Muscle layer of colon (tissue), 2 donors: ENCODE data around the gene AUTS2.

Experiments
- H3K27ac ChIP-seq: one replicate; pipeline ENCODE4 v1.7.0; 2013; ENCODE audit warnings: low read depth, mild to moderate bottlenecking, low read length, moderate library complexity
- H3K27me3 ChIP-seq, 2 donors: one replicate each; pipeline ENCODE4 v1.7.0; 2013; ENCODE audit warnings: low read length in 2 of 2, mild to moderate bottlenecking in 2 of 2; ENCODE audit not compliant: insufficient read depth in 2 of 2, control insufficient read depth in 1 of 2
- H3K36me3 ChIP-seq: one replicate; pipeline ENCODE4 v1.7.0; 2013; ENCODE audit warnings: mild to moderate bottlenecking, low read length; ENCODE audit not compliant: insufficient read depth
- H3K4me1 ChIP-seq: one replicate; pipeline ENCODE4 v1.7.0; 2013; ENCODE audit warnings: mild to moderate bottlenecking, low read length; ENCODE audit not compliant: insufficient read depth
- H3K4me3 ChIP-seq, 2 donors: one replicate each; pipeline ENCODE4 v1.7.0; 2013; ENCODE audit warnings: low read length in 2 of 2, low read depth in 1 of 2, mild to moderate bottlenecking in 1 of 2, moderate library complexity in 1 of 2
- H3K9ac ChIP-seq: one replicate; pipeline ENCODE4 v1.7.0; 2013; ENCODE audit warnings: low read length
- H3K9me3 ChIP-seq: one replicate; pipeline ENCODE4 v1.7.0; 2013; ENCODE audit warnings: mild to moderate bottlenecking, low read length
- donor health status: abdominal sarcoma.
- donor health status: Adenocarcinoma of cecum.

AUTS2 gene

DNA sequence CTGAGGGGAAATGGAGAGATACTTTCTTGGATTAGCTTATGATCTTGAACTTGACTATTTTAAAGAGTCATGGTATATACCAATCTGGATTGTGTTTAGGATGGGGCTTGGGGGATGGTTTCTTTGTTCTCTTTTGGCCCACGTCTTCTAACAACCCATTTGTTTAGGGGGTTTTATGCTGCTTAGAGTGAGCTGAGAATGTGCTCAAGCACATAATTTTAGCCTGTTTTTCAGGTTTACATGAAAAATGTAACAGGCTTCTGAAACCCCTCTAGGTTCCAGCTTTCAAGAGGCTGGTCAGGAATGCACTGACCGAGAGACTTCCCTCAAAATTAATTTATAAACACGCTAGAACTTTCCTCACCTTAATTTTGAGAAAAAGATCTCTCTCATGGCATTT is 94.3 kb downstream of the AUTS2 start:
- Histone ChIP-seq H3K36me3 (no peaks in the 10 kb centered on the region), H3K4me3 (no peak overlapping the region), H3K27ac (no peak overlapping the region), H3K4me1 (peaks cover 12% of the 10 kb centered on the region), H3K27me3 (no peaks in the 10 kb centered on the region), H3K9ac (no peak overlapping the region), H3K9me3 (no peaks in the 10 kb centered on the region)

DNA sequence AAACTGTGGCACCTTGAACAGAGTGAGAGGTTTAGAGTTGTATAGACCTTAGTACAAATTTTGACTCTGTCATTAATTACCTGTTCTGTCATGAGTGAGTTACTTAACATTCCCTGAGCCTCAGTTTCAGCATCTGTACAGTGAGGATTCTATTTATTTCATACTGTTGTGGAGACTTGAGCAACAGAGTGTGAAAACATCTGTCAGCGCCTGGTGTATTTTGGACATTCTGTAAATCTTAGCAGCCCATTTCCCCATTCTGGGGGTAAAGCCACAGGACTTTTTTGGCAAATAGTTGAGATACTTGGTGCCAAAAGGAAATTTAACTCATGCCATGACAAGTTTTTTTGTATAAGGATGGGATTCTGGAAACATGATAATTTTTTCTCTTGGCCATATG is 94.8 kb downstream of the AUTS2 start:
- Histone ChIP-seq H3K4me1 (peaks cover 10% of the 10 kb centered on the region), H3K4me3 (no peak overlapping the region), H3K9ac (no peak overlapping the region), H3K27ac (no peak overlapping the region), H3K36me3 (no peaks in the 10 kb centered on the region), H3K27me3 (no peaks in the 10 kb centered on the region), H3K9me3 (no peaks in the 10 kb centered on the region)

DNA sequence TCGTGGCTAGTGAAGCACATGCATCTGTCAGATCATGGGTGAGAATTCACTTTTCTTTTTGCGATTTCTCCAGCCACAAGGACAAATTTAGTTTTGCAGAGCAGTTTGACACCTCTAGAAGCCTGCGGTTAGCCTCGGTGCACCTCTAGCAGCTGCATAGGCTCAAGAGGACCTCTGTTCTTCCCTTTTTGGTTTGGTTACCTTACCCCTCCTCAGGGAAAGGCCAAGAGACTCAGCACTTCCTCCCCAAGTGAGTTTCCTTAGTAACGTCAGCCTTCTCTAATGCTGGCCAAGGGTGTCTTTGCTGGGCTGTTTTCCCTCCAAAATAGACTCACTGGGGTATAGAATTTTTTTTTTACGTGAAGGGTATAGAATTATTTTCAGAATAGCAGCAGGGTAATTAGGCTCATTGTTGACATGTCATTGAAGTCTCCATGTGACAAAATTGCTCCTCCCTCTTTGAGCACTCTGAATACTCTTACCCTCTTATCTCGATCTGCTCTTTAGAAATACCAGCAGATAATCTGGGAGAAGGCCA is 97.8 kb downstream of the AUTS2 start:
- H3K27me3 ChIP-seq = no peaks in the 10 kb centered on the region
- no peak overlapping the region for H3K27ac ChIP-seq

DNA sequence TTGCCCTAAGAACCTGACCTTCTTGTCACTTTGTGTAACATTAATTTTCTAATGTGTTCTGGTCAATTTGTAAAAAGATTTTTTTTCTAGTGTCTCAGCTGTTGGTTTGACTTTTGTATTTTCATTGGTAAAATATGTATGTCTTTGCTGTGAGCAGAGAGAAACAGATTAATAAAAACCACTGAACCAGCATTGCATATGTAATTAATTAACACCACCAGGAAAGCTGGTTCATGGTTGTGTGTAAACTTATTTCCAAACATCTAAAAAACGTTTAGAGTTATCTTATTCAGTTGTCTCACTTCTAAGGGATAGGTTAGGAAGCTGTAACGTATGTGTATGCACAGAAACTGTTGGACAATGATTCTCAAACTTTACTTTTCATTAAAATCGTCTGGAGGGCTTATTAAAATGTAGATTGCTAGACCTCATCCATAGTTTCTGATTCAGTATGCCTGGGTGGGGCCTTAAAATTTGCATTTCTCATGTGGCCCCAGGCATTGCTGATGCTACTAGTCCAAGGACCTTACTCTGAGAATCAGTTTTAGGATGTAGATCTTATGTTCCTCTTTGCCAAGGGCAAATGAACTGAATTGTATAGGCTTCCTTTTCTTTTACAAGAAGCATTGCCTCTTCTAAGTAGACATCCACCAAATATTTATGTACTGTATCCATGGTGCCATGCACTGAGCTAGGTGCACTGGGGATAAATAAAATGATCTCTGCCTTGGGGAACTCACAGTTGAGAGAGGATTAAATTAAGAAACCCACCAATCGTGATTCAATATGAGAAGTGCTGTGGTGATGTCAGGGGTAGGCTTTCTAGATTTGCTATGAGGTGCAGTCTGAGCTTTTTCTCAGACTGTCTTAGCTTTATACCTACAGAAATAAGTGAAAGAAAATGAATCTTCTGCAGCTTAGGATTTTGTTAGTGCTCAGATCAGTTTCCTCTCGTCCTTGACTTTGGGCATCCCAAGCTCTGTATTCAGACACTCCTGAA is 98.7 kb downstream of the AUTS2 start:
- Histone ChIP-seq H3K4me3 (no peak overlapping the region), H3K36me3 (no peaks in the 10 kb centered on the region), H3K9me3 (no peaks in the 10 kb centered on the region), H3K4me1 (peaks cover 9% of the 10 kb centered on the region), H3K9ac (no peak overlapping the region), H3K27ac (no peak overlapping the region), H3K27me3 (no peaks in the 10 kb centered on the region)

More for the DNA sequence above, 97.8 kb downstream of the AUTS2 start:
- H3K4me3 ChIP-seq = no peak overlapping the region
- no peaks in the 10 kb centered on the region for H3K9me3 ChIP-seq
- peaks cover 9% of the 10 kb centered on the region for H3K4me1 ChIP-seq
- no peak overlapping the region for H3K9ac ChIP-seq
- H3K36me3 ChIP-seq = no peaks in the 10 kb centered on the region

DNA sequence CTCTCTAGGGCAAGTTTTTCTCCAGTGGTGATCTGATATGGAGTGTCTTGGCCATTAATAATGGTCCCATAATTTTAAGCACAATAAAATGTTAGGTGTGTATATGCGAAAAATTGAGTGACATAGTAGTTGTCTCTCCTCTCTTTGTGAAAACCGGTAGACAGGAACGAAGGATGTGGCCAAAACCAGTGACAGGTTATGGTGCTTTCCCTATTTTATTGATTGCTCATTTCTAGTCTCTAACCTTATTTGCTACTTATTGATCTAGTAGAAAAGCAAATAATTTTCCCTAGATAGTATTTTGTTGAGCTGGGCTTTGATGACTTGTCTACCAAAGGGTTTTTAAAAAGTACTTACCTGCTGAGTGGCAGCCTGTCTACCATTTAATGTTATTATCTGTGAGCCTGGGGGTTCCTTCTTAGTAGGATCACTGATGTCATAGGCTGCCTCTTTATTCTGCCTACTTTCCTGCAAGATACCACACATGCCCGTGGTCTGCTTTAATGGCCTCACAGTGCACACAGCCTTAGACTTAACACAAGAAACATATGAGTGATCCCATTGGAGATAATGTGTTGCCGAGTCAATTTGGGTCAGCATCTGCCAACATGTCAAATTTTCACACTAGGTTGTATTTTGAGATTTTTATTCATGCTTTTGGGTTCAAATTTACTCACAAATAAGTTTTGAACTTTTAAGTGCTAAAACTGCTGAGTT is 100.0 kb downstream of the AUTS2 start:
- Histone ChIP-seq H3K4me3 (no peak overlapping the region), H3K36me3 (no peaks in the 10 kb centered on the region), H3K27ac (no peak overlapping the region), H3K4me1 (peaks cover 21% of the 10 kb centered on the region), H3K27me3 (no peaks in the 10 kb centered on the region), H3K9ac (no peak overlapping the region), H3K9me3 (no peaks in the 10 kb centered on the region)

DNA sequence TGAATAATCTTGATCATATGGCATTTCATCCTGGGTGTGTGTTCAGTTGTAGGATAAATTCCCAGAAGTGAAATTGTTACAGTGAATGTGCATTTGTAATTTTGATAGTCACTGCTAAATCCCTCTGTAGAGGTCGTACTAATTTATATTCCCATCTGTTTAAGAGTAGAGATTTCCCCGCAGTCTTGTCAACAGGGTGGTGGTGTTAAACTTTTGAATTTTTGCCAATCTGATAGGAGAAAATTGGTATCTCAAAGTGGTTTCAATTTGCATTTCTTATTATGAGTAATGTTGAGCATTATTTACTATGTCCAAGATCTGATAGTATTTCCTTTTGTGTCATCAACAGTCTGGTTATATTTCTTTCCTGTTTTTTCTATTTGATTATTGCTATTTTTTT is 101.7 kb downstream of the AUTS2 start:
- Histone ChIP-seq H3K9ac (no peak overlapping the region), H3K36me3 (no peaks in the 10 kb centered on the region), H3K27me3 (no peaks in the 10 kb centered on the region), H3K9me3 (no peaks in the 10 kb centered on the region), H3K4me3 (no peak overlapping the region), H3K27ac (no peak overlapping the region), H3K4me1 (peaks cover 29% of the 10 kb centered on the region)

DNA sequence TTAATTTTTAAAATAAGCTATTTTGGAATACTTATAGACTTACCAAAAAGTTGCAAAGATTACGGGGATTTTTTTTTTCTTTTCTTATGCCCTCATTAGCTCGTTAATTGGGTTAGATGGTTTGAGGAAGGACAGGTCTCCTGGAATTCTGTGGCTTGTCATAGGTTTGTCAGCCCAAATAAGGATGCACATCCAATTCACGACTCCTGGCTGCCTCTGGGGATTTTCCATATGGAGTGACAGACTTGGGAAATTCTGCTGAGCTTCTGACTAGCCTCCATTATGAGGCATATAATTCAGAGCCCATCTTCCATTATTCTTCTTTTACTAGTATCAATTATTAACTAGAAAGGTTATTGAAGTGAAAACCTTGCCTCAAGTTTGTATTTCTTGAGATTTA is 102.1 kb downstream of the AUTS2 start:
- no peaks in the 10 kb centered on the region for H3K9me3 ChIP-seq
- no peaks in the 10 kb centered on the region for H3K36me3 ChIP-seq
- no peak overlapping the region for H3K9ac ChIP-seq
- H3K27ac ChIP-seq = no peak overlapping the region
- no peak overlapping the region for H3K4me3 ChIP-seq
- H3K4me1 ChIP-seq = peaks cover 29% of the 10 kb centered on the region
- no peaks in the 10 kb centered on the region for H3K27me3 ChIP-seq

DNA sequence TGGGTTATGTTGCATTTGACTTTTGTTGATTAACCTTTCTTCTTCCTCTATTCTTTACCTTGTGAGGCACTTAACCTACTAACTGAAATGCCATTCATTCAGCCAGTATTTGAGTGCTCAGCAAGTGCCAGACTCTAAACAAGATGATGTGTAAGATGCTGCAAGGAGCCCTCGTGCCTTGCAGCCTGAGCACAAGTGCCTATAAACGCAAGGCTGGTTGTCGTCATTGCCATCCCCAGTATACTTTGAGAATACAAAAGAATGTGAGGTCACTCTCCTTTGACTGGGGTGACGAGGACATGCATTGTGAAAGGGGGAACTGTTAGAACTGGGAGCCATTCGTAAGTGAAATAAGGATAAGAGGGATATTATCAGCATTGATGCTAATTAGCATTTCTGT is 103.0 kb downstream of the AUTS2 start:
- no peak overlapping the region for H3K27ac ChIP-seq
- H3K4me3 ChIP-seq = no peak overlapping the region
- no peaks in the 10 kb centered on the region for H3K9me3 ChIP-seq
- H3K9ac ChIP-seq = no peak overlapping the region
- no peaks in the 10 kb centered on the region for H3K36me3 ChIP-seq
- no peaks in the 10 kb centered on the region for H3K27me3 ChIP-seq
- H3K4me1 ChIP-seq = peaks cover 29% of the 10 kb centered on the region

DNA sequence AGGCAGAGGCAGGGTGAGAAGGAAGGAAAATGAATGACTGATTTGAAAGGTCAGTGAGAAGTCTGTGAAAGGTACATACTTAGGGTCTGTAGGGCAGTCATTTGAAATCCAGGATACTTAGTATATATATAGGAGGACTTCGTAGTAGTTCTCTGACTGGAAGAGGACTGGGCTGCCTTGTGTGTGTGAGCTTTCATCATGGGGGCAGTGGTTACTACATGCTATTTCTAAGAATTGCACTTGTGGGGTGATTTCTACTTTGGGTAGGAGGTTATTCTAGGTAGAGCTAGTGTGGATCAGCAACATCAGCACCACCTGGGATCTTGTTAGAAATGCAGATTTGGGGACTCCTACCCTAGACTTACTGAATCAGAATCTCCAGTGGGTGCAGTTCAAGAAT is 104.1 kb downstream of the AUTS2 start:
- no peaks in the 10 kb centered on the region for H3K27me3 ChIP-seq
- H3K4me3 ChIP-seq = no peak overlapping the region
- H3K27ac ChIP-seq = no peak overlapping the region
- H3K9ac ChIP-seq = no peak overlapping the region
- no peaks in the 10 kb centered on the region for H3K36me3 ChIP-seq
- H3K9me3 ChIP-seq = no peaks in the 10 kb centered on the region
- H3K4me1 ChIP-seq = peaks cover 25% of the 10 kb centered on the region

DNA sequence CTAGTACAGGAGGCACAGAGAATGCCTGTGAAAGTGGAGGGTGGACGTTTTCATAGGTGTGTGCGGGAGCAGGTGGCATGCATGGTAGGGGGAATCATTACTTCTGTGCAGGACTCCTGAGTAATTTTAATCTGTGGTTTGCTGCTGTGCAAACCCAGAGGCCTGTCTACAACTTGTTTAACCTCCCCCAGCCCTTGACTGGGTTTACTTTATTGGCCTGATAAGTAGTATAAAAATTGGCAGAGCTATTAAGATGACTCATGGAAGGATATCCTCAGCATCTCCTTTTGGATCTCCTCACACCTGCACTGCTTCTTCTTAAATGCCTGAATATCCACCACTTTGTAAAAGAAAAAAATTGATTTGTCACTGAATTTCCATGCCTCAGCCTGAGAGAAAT is 104.8 kb downstream of the AUTS2 start:
- H3K27me3 ChIP-seq = no peaks in the 10 kb centered on the region
- H3K4me3 ChIP-seq = no peak overlapping the region

DNA sequence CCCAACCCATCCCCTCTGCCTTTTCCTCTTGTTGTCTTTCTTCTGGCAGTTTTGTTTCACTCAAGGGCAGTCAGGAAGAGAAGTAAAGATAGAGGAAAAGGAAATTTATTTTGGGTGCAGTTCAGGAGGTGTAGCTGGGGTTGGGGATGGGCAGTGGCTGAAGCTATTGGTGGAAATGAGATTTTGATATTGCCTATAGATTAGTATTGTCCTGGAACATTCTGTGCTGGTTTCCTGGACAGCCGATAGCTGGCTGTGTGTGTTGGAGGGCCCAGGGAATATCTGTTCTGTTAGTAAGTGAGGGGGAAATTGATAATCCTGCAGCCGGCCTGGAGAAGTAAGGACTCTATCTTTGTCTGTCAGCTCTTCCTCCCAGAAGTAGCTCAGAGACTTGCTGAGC is 107.8 kb downstream of the AUTS2 start:
- no peak overlapping the region for H3K4me3 ChIP-seq
- H3K27me3 ChIP-seq = no peaks in the 10 kb centered on the region
- no peaks in the 10 kb centered on the region for H3K9me3 ChIP-seq
- H3K36me3 ChIP-seq = no peaks in the 10 kb centered on the region
- peaks cover 32% of the 10 kb centered on the region for H3K4me1 ChIP-seq
- H3K27ac ChIP-seq = no peak overlapping the region
- H3K9ac ChIP-seq = no peak overlapping the region

More for the DNA sequence above, 104.8 kb downstream of the AUTS2 start:
- Histone ChIP-seq H3K27ac (no peak overlapping the region), H3K36me3 (no peaks in the 10 kb centered on the region), H3K9ac (no peak overlapping the region), H3K9me3 (no peaks in the 10 kb centered on the region), H3K4me1 (peaks cover 20% of the 10 kb centered on the region)
